GM13977 (cell line): ENCODE measurements around the gene ZNF605.
"Not testable (repeated sequence)": the region's sequence is repeated elsewhere in the genome, so short reads cannot be mapped to it uniquely, and the experiment has no call there.

Source experiments
- DNase-seq: peaks from one replicate; pipeline ENCODE4 v3.0.0; 2012; ENCODE audit warnings: low spot score
- CTCF ChIP-seq: IDR thresholded peaks from 2 replicates; pipeline ENCODE4 v1.5.1; 2012; ENCODE audit warnings: mild to moderate bottlenecking, control low read depth; ENCODE audit not compliant: insufficient read depth; ENCODE audit errors: extremely low read depth, missing control alignments
- in situ Hi-C: fragments of 300-500 bp; cut with MboI; formaldehyde crosslinking; loops from one replicate; pipeline ENCODE4 v1.12.0; 2022; ENCODE audit warnings: low sequenced_read_pairs, low pct_unique_long_range_greater_than_20kb, mixed read lengths, inconsistent platforms; ENCODE audit not compliant: unreplicated experiment

ZNF605 gene

DNA sequence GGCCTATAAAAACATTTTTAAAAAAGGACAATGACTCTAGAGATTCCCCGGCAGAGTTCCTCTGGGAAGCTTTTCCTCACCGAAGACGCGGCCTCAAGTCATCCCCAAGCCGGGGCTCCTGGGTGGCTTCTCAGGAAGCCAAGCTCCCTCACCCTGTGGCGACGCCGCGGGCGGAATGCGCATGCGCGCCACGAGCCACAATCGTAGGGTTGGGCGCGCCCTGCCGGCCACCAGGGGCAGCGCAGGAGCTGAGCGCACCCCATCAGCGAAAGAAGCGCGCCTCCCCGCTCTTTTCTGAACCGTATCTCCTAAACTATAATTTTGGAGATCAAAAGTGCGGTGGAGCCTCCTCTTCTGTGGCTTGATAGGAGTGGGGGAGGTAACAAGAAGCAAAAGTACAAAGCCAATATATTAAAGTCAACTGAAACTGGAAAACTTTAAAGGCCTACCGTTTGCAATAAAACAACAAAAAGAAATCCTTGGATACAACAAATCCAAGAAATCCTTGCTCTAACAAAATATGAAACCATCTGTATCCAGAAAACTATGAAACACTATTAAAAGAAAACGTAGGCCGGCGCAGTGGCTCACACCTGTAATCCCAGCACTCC lies 51.3 kb downstream of the ZNF605 start:
- DNase-seq: peak; percentile 52
- in situ Hi-C loops: no loop called here
- peak; percentile 68 for TF ChIP-seq CTCF

- in situ Hi-C loops: no loop called here
- TF ChIP-seq CTCF: no peak
- DNase-seq: no peak
Measured at GRCh38 chr12:132899033-132899432, 57.1 kb downstream of the ZNF605 start.

DNA sequence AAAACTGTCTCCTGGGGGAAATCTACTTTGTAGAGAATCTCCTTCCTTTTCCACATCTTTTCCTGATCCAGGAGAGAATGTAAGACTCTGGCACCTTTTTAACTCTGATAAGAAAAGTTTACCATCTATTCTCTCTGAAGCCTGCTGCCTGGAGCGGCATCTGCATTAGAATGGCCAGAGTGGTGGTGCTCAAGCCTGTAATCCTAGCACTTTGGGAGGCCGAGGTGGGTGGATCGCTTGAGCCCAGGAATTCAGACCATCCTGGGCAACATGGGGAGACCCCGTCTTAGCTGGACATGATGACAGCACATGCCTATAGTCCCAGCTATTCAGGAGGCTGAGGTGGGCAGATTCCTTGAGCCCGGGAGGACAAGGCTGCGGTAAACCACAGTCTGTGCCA lies 67.3 kb downstream of the ZNF605 start:
- no peak for TF ChIP-seq CTCF
- in situ Hi-C loops: no loop called here

DNA sequence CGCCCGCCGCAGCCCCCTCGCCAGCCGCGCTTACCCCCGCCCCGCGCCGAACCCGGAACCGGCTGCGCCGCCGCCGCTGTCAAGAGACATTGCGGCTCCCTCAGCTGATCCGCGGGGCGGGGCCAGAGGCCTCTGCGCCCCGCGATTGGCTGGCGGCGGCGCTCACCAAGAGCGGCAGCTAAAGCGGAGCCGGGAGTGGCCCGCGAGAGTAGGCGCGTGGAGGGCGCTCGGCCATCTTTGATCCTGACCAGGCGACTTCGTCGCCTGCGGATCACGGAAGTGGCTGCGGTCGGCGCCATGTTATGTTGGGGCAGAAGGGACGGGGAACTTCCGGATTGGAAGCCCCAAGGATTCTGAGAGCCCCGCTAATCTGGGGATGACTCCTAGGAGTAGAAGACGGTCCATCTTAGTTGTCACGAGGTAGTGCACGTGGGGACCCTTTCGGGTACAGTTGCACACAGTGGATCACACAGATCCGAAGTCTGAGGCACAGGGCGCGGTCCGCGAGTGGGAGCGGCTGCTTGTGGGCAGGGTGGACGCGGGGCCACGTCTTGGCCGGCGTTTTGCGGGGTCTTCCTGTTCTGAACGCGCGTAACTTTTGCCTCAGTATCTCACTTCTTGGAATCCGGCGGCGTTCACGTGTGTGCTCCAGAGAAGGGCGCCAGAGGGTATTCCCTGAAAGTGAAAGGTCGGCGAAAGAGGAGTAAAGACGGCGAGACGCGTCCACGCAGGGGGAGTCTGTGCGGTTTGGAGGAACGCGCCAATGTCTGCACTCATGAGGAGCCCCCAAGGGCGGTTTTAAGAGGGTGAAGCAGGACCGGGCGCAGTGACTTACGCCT lies 68.4 kb downstream of the ZNF605 start, which contains the start of gene CHFR:
CHFR (minus strand) TSS at position 93 of the 839 bp plus-strand sequence. CDS start 277 bp downstream, outside the sequence.
- peak; percentile 98 for DNase-seq
- in situ Hi-C loops: no loop called here

More for the DNA sequence above, 67.3 kb downstream of the ZNF605 start:
- no peak for DNase-seq

GRCh38 chr12:132886529-132887477 lies 69.3 kb downstream of the ZNF605 start:
- no peak for TF ChIP-seq CTCF
- DNase-seq: no peak
- in situ Hi-C loops: no loop called here

More for the DNA sequence above, 68.4 kb downstream of the ZNF605 start, which contains the start of gene CHFR:
- no peak for TF ChIP-seq CTCF

- TF ChIP-seq CTCF: no peak
- no peak for DNase-seq
- in situ Hi-C loops: no loop called here
Measured at GRCh38 chr12:132881818-132882217, 74.3 kb downstream of the ZNF605 start.

DNA sequence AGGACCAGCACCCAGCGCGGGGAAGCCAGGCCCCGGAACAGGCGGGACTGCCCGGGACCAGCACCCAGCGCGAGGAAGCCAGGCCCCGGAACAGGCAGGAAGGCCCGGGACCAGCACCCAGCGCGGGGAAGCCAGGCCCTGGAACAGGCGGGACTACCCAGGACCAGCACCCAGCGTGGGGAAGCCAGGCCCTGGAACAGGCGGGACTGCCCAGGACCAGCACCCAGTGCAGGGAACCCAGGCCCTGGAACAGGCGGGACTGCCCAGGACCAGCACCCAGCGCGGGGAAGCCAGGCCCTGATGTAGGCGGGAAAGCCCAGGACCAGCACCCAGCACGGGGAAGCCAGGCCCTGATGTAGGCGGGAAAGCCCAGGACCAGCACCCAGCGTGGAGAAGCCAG lies 81.5 kb downstream of the ZNF605 start:
- in situ Hi-C loops, DNase-seq: not testable (repeated sequence)
